ENCODE measurements around the gene NCAPG2.

NCAPG2 gene

DNA sequence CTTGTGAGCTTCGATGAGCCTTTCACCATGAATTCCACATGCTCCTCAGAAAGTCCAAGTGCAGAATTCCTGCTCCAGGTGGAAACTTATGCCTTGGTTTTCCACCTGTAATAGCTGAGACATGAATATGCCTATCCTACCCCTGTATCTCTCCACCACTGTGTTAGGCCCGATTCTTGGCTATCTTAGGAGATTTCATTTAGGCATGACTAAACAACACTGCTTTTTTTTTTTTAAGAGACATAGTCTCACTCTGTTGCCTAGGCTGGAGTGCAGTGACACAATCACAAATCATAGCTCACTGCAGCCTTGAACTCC lies 57.2 kb downstream of the NCAPG2 start:
- TF ChIP-seq, protein P1, sequence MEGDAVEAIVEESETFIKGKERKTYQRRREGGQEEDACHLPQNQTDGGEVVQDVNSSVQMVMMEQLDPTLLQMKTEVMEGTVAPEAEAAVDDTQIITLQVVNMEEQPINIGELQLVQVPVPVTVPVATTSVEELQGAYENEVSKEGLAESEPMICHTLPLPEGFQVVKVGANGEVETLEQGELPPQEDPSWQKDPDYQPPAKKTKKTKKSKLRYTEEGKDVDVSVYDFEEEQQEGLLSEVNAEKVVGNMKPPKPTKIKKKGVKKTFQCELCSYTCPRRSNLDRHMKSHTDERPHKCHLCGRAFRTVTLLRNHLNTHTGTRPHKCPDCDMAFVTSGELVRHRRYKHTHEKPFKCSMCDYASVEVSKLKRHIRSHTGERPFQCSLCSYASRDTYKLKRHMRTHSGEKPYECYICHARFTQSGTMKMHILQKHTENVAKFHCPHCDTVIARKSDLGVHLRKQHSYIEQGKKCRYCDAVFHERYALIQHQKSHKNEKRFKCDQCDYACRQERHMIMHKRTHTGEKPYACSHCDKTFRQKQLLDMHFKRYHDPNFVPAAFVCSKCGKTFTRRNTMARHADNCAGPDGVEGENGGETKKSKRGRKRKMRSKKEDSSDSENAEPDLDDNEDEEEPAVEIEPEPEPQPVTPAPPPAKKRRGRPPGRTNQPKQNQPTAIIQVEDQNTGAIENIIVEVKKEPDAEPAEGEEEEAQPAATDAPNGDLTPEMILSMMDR (IDR thresholded peaks at IDR 0.05; ENCODE audit: insufficient read depth, low read length, missing control alignments) = no peak
- H3K4me3 ChIP-seq (ENCODE audit: low read depth, low read length) = no peak overlapping the region
- CTCF ChIA-PET = interaction anchor here (0.6 to 1.7 kb wide), 8 partner anchors 9 to 49 kb away, joined by 3 to 8 read pairs (median 3); no protein-coding TSS in a partner anchor
- POLR2A ChIA-PET = no interaction called here
- DNase-seq (ENCODE audit: low read depth, low spot score) = no peak

DNA sequence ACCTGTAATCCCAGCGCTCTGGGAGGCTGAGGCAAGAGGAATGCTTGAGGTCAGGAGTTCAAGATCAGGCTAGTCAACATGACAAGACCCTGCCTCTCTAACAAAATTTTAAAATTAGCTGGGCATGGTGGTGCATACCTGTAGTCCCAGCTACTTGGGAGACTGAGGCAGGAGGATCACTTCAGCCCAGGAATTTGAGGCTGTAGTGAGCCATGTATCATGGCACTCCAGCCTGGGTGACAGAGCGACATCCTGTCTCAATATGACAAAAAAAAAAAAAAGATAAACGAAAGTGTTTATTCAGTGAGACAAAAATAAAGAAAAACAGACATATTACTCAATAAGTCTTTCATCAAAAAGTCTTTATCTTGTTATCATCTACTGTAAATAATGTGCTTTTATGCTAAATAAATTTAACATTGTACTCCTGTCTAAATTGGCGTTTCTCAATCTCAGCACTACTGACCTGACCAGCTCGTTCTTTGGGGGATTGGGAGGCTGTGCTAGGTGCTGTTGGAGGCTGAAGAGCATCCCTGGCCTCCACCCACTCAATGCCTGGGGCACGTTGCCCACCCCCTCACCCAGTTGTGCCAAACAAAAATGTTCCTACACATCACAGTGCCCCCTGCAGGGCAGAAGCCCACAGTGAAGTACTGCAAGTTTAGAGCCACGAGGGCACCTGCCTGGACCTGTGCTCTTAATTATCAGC lies 57.7 kb downstream of the NCAPG2 start:
- ChIA-PET POLR2A (no interaction called here), CTCF (interaction anchor here (0.6 to 1.7 kb wide), 8 partner anchors 9 to 49 kb away, joined by 3 to 8 read pairs (median 3); no protein-coding TSS in a partner anchor)
- TF ChIP-seq, protein P1 (IDR thresholded peaks at IDR 0.05; ENCODE audit: insufficient read depth, low read length, missing control alignments) = peak; percentile 24
- no peak overlapping the region for H3K4me3 ChIP-seq (ENCODE audit: low read depth, low read length)
- DNase-seq (ENCODE audit: low read depth, low spot score) = no peak

DNA sequence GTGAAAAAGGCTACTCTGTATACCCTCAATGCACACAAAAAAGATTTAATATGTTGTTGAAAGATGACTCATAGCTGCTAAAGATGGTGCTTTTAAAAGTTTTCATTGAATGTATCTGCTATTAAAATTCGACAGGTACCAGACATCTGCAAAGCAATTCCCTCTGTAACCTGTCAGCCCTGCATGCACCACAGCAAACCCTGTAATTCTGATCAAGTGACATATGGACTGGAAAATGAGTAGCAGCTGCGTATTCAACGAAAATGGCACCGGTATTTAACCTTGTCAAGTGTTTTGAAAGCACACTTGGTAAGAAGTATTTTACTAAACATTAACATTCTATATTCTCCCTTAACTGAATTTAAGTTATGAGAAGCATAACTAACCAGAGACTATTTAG lies 58.8 kb downstream of the NCAPG2 start:
- TF ChIP-seq, protein P1 (IDR thresholded peaks at IDR 0.05; ENCODE audit: insufficient read depth, low read length, missing control alignments) = no peak
- CTCF ChIA-PET = no interaction called here
- POLR2A ChIA-PET = no interaction called here
- H3K4me3 ChIP-seq (ENCODE audit: low read depth, low read length) = no peak overlapping the region
- no peak for DNase-seq (ENCODE audit: low read depth, low spot score)

DNA sequence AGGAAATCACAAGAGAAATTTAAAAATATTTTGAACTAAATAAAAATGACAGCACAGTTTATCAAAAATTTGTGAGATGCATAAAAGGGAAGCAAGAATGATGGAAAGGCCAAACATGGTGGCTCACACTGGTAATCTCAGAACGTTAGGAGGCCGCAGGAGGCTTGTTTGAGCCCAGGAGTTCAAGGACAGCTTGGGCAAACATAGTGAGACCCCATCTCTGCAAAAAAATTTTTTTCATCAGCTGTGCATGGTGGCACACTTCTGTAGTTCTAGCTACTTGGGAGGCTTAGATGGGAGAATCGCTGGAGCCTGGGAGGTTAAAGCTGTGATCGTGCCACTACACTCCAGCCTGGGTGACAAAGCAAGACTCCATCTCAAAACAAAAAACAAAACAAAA lies 62.5 kb downstream of the NCAPG2 start:
- no peak for DNase-seq (ENCODE audit: low read depth, low spot score)
- ChIA-PET POLR2A (no interaction called here), CTCF (no interaction called here)

DNA sequence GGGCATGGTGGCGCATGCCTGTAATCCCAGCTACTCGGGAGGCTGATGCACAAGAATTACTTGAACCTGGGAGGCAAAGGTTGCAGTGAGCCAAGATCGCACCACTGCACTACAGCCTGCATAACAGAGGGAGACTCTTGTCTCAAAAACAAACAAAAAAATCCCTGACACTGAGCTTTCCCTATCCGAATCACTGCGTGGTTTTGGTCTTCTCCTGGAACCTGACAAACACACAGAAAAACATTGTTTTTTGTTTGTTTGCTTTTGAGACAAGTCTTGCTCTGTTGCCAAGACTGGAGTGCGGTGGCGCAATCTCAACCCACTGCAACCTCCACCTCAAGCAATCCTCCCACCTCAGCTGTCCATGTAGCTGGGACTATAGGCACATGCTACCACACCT lies 66.6 kb downstream of the NCAPG2 start:
- POLR2A ChIA-PET = no interaction called here
- no peak for DNase-seq (ENCODE audit: low read depth, low spot score)
- H3K4me3 ChIP-seq (ENCODE audit: low read depth, low read length) = no peak overlapping the region
- TF ChIP-seq, protein P1 (IDR thresholded peaks at IDR 0.05; ENCODE audit: insufficient read depth, low read length, missing control alignments) = no peak
- CTCF ChIA-PET = interaction anchor here (0.6 to 2.1 kb wide), 2 partner anchors 9 to 61 kb away, joined by 3 to 7 read pairs; no protein-coding TSS in a partner anchor

More for the DNA sequence above, 62.5 kb downstream of the NCAPG2 start:
- TF ChIP-seq, protein P1 (IDR thresholded peaks at IDR 0.05; ENCODE audit: insufficient read depth, low read length, missing control alignments) = no peak
- H3K4me3 ChIP-seq (ENCODE audit: low read depth, low read length) = no peak overlapping the region

DNA sequence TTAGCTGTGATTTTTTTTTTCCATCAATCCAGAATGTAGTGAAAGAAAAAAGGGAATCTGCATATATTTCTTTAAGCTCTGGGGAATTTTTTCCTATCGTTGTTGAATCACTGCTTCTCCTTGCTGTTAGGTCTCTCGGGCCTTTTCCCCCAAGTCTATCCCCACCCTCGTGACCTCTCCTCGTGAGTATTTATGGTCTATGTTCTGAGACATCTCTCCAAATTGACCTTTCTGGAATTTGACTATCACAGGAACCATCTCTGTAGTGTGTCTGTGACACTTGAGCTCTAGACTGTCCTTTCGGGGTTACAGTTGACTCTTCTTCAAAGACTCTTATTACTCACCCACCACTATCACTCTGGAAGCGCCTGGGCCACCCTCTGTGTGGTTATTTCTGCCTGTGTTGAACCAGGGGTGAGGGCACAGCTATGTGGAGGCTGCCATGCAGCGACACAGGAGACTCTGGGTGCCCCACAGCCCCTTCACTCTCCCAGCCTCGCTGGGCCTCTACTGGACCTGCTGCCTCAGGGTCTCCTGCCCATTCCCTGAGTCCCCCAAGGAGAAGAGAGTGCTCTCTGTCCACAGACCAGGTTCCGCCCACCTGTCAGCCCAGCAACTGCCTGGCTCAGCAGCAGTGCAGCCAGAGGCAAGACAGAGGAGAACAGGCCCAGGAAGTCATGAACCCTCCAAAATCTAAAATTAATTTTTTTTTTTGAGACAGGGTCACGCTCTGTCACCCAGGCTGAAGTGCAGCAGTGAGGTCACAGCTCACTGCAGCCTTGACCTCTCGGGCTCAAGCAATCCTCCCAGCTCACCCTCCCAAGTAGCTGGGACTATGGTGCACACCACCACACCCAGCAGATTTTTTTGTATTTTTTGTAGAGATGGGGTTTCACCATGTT lies 71.3 kb downstream of the NCAPG2 start:
- ChIA-PET POLR2A (no interaction called here), CTCF (interaction anchor here (1.2 kb wide), 1 partner anchor 14 kb away, joined by 3 read pairs; no protein-coding TSS in a partner anchor)
- DNase-seq (ENCODE audit: low read depth, low spot score) = no peak
- TF ChIP-seq, protein P1 (IDR thresholded peaks at IDR 0.05; ENCODE audit: insufficient read depth, low read length, missing control alignments) = no peak
- no peak overlapping the region for H3K4me3 ChIP-seq (ENCODE audit: low read depth, low read length)
